SIG-M5 (cell line): Measurements from ENCODE around the gene NGEF.

Experiments used
- DNase-seq: peaks from one replicate; lab custom pipeline; 2025; lab: John Stamatoyannopoulos, UW

NGEF gene

GRCh38 chr2:233042549-233042948, 29.5 kb upstream of the NGEF start:
- no peak for DNase-seq

GRCh38 chr2:233041722-233042323, 28.8 kb upstream of the NGEF start:
- DNase-seq = no peak

- DNase-seq = no peak
Measured at GRCh38 chr2:233040571-233040970, 27.5 kb upstream of the NGEF start.

- DNase-seq = no peak
Measured at GRCh38 chr2:233039846-233040530, 26.9 kb upstream of the NGEF start.

GRCh38 chr2:233039212-233039845, 26.3 kb upstream of the NGEF start:
- no peak for DNase-seq

GRCh38 chr2:233037078-233037477, 24.0 kb upstream of the NGEF start:
- DNase-seq = no peak

- no peak for DNase-seq
Measured at GRCh38 chr2:233036162-233036838, 23.2 kb upstream of the NGEF start.

- no peak for DNase-seq
Measured at GRCh38 chr2:233035426-233036161, 22.5 kb upstream of the NGEF start.

GRCh38 chr2:233034091-233034882, 21.2 kb upstream of the NGEF start:
- DNase-seq = no peak

- DNase-seq = no peak
Measured at GRCh38 chr2:233033672-233034071, 20.6 kb upstream of the NGEF start.

GRCh38 chr2:233032551-233033320, 19.7 kb upstream of the NGEF start, which contains the start of gene NEU2:
NEU2 (plus strand) TSS chr2:233032672; CDS start chr2:233032672, 0 bp downstream.
- no peak for DNase-seq

GRCh38 chr2:233031556-233032500, 18.8 kb upstream of the NGEF start:
- DNase-seq = no peak

GRCh38 chr2:233029321-233029720, 16.3 kb upstream of the NGEF start:
- no peak for DNase-seq

- DNase-seq = no peak
Measured at GRCh38 chr2:233026198-233026813, 13.2 kb upstream of the NGEF start.

GRCh38 chr2:233025706-233026105, 12.7 kb upstream of the NGEF start:
- no peak for DNase-seq

- DNase-seq = no peak
Measured at GRCh38 chr2:233023761-233024410, 10.8 kb upstream of the NGEF start.

- DNase-seq = no peak
Measured at GRCh38 chr2:233023007-233023760, 10.1 kb upstream of the NGEF start.

GRCh38 chr2:233022561-233022960, 9.5 kb upstream of the NGEF start:
- DNase-seq = no peak
